ENCODE results near the gene HADHA. TPM values are rescaled to one million over a fixed set of nuclear protein-coding genes. Genes with fewer than 3 reads are reported as not detected.

Gene HADHA
- total RNA-seq, 1 experiment from 2014 or later: 112 TPM

DNA sequence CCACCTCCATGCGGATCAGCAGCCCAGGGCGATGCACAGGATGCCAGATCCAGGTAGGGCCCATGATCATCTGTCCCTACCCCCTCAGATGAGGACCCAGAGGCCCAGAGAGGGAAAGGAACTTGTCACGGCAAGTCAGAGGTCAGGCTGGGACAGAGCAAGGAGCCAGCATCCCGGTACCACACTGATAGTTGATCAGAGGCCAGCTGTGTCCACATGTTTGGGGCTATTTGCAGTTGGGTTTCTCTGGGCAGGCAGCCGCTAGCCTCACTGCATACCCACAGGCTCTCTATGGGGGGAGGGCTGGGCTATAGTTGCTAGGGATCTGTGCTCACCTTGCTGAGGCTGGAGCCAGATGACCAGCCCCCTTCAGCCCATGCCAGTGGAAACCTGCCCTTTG lies 62.0 kb downstream of the HADHA start:
- peaks cover 38% of the 10 kb centered on the region for H3K27me3 Mint-ChIP-seq (ENCODE audit: low read depth)
- H4K5ac ChIP-seq (ENCODE audit: insufficient read length, low read depth, low read length): no peak overlapping the region
- H3K23me2 ChIP-seq (ENCODE audit: insufficient read length, low read depth, low read length, poor library complexity, severe bottlenecking): peaks cover 11% of the 10 kb centered on the region
- H3K79me2 ChIP-seq (ENCODE audit: insufficient read depth, low read length): no peaks in the 10 kb centered on the region
- no peak overlapping the region for H3K14ac ChIP-seq (ENCODE audit: insufficient read depth, low read length)
- H3K23ac ChIP-seq (ENCODE audit: insufficient read length, low read depth, low read length): no peak overlapping the region
- TF ChIP-seq CTCF (conservative IDR thresholded peaks at IDR 0.05): no peak
- H3K4me2 ChIP-seq (ENCODE audit: insufficient read depth, insufficient read length, low read length): no peak overlapping the region
- H4K91ac ChIP-seq (ENCODE audit: insufficient read length, low read depth, low read length): no peak overlapping the region
- no peak overlapping the region for H3K27ac ChIP-seq (ENCODE audit: insufficient read length, low read depth, low read length)
- H2BK120ac ChIP-seq (ENCODE audit: low read depth, low read length, poor library complexity, severe bottlenecking): no peak overlapping the region
- no peak overlapping the region for H2BK20ac ChIP-seq (ENCODE audit: low read depth, low read length, poor library complexity, severe bottlenecking)
- no peak overlapping the region for H2AFZ ChIP-seq (ENCODE audit: low read length)
- H3K79me1 ChIP-seq (ENCODE audit: insufficient read depth, low read depth, low read length, poor library complexity, severe bottlenecking): no peaks in the 10 kb centered on the region
- DNase-seq: no peak
- H2AK5ac ChIP-seq (ENCODE audit: insufficient read length, low read length): no peak overlapping the region
- H3K9ac ChIP-seq (ENCODE audit: extremely low read depth, insufficient read length, low read length): no peak overlapping the region
- no peaks in the 10 kb centered on the region for H3K27me3 ChIP-seq (ENCODE audit: insufficient read depth, low read length)
- no peak overlapping the region for H2BK5ac ChIP-seq (ENCODE audit: insufficient read length, low read length)
- H3K4me3 Mint-ChIP-seq: no peak overlapping the region
- no peak overlapping the region for H2BK15ac ChIP-seq (ENCODE audit: low read depth, low read length)
- H3K18ac ChIP-seq (ENCODE audit: insufficient read length, low read depth, low read length): no peak overlapping the region
- H4K20me1 ChIP-seq (ENCODE audit: control insufficient read depth, insufficient read depth, insufficient read length): no peaks in the 10 kb centered on the region
- H3K9me3 ChIP-seq (ENCODE audit: control insufficient read depth, low read depth, low read length): no peaks in the 10 kb centered on the region
- peaks cover 11 to 21% (median 12%) of the 10 kb centered on the region in 3 experiments for H3K36me3 Mint-ChIP-seq (ENCODE audit: insufficient read depth in 1 of 3, low read depth in 3 of 3)
- H3T11ph ChIP-seq (ENCODE audit: low read length): no peak overlapping the region
- no peak overlapping the region for H4K8ac ChIP-seq (replicated peaks; ENCODE audit: insufficient read length, low read depth, low read length)
- H3K4me1 ChIP-seq (ENCODE audit: insufficient read depth, low read length): no peaks in the 10 kb centered on the region
- H3K27ac Mint-ChIP-seq: no peak overlapping the region
- H3K9me3 Mint-ChIP-seq: no peaks in the 10 kb centered on the region; a peak in 1 of 5 replicates
- no CpG with 5 or more reads among the region's 5 CpGs for WGBS (ENCODE audit: extremely low coverage, insufficient read length, low lambda C conversion rate)
- H2BK12ac ChIP-seq (ENCODE audit: insufficient read length, low read depth, low read length): no peak overlapping the region
- no peak overlapping the region for H3K56ac ChIP-seq (ENCODE audit: insufficient read length, low read depth, low read length)
- peaks cover 26 to 39% of the 10 kb centered on the region in 2 experiments for H3K4me1 Mint-ChIP-seq
- H3K4ac ChIP-seq (ENCODE audit: low read depth, low read length): no peak overlapping the region

Data from H9 (cell line).